ENCODE measurements around the gene XRCC5. TPM values are rescaled to one million over a fixed set of nuclear protein-coding genes. Genes with fewer than 3 reads are reported as not detected.

XRCC5 gene
- total RNA-seq, 1 donor from 2014 or later: 807 TPM

GRCh38 chr2:216201692-216202306 is 92.7 kb downstream of the XRCC5 start:
- Histone ChIP-seq H3K27ac (peak overlapping the region; percentile 9), H3F3A (ENCODE audit: low read depth) (peaks cover 31% of the 10 kb centered on the region), H4K20me1 (ENCODE audit: low read depth) (peaks cover 35% of the 10 kb centered on the region), H3K9ac (no peak overlapping the region), H3K36me3 (peaks cover 64% of the 10 kb centered on the region), H3K9me3 (ENCODE audit: low read depth) (no peaks in the 10 kb centered on the region), H3K79me2 (ENCODE audit: low read depth) (peaks cover 32% of the 10 kb centered on the region), H2AFZ (replicated peaks) (no peak overlapping the region), H3K4me3 (no peak overlapping the region), H3K4me1 (no peaks in the 10 kb centered on the region), H3K27me3 (no peaks in the 10 kb centered on the region), H3K4me2 (no peak overlapping the region)
- H3K27me3 Mint-ChIP-seq (ENCODE audit: insufficient read depth, low read depth): no peaks in the 10 kb centered on the region
- peaks cover 2% of the 10 kb centered on the region for H3K4me1 Mint-ChIP-seq
- H3K27ac Mint-ChIP-seq: no peak overlapping the region
- H3K36me3 Mint-ChIP-seq: peaks cover 72% of the 10 kb centered on the region
- TF ChIP-seq CTCF (IDR thresholded peaks at IDR 0.05): no peak
- TF ChIP-seq EZH2 (IDR thresholded peaks at IDR 0.05): no peak
- no peak for TF ChIP-seq EZH2phosphoT487 (IDR thresholded peaks at IDR 0.05)
- H3K4me3 Mint-ChIP-seq: no peak overlapping the region
- no peak for DNase-seq (ENCODE audit: low spot score)
- no peaks in the 10 kb centered on the region for H3K9me3 Mint-ChIP-seq

- Histone ChIP-seq H3K27me3 (no peaks in the 10 kb centered on the region), H3K4me1 (no peaks in the 10 kb centered on the region), H3K27ac (no peak overlapping the region), H4K20me1 (ENCODE audit: low read depth) (peaks cover 35% of the 10 kb centered on the region), H2AFZ (replicated peaks) (no peak overlapping the region), H3K9ac (no peak overlapping the region), H3K4me2 (no peak overlapping the region), H3K79me2 (ENCODE audit: low read depth) (peaks cover 28% of the 10 kb centered on the region), H3K4me3 (no peak overlapping the region), H3F3A (ENCODE audit: low read depth) (peaks cover 33% of the 10 kb centered on the region), H3K36me3 (peaks cover 56% of the 10 kb centered on the region), H3K9me3 (ENCODE audit: low read depth) (no peaks in the 10 kb centered on the region)
- no peak for TF ChIP-seq EZH2phosphoT487 (IDR thresholded peaks at IDR 0.05)
- TF ChIP-seq EZH2 (IDR thresholded peaks at IDR 0.05): no peak
- TF ChIP-seq CTCF (IDR thresholded peaks at IDR 0.05): no peak
- H3K9me3 Mint-ChIP-seq: no peaks in the 10 kb centered on the region
- H3K27ac Mint-ChIP-seq: no peak overlapping the region
- DNase-seq (ENCODE audit: low spot score): no peak
- H3K4me3 Mint-ChIP-seq: no peak overlapping the region
- H3K4me1 Mint-ChIP-seq: peaks cover 2% of the 10 kb centered on the region
- no peaks in the 10 kb centered on the region for H3K27me3 Mint-ChIP-seq (ENCODE audit: insufficient read depth, low read depth)
- H3K36me3 Mint-ChIP-seq: peaks cover 74% of the 10 kb centered on the region
Measured at GRCh38 chr2:216202626-216203250, 93.6 kb downstream of the XRCC5 start.

- TF ChIP-seq EZH2 (IDR thresholded peaks at IDR 0.05) (no peak), EZH2phosphoT487 (IDR thresholded peaks at IDR 0.05) (no peak), CTCF (IDR thresholded peaks at IDR 0.05) (no peak)
- Histone ChIP-seq H3F3A (ENCODE audit: low read depth) (peaks cover 53% of the 10 kb centered on the region), H4K20me1 (ENCODE audit: low read depth) (peaks cover 36% of the 10 kb centered on the region), H3K79me2 (ENCODE audit: low read depth) (peaks cover 5% of the 10 kb centered on the region), H3K27me3 (no peaks in the 10 kb centered on the region), H3K4me1 (no peaks in the 10 kb centered on the region), H3K9ac (no peak overlapping the region), H3K4me2 (no peak overlapping the region), H3K9me3 (ENCODE audit: low read depth) (no peaks in the 10 kb centered on the region), H3K27ac (no peak overlapping the region), H3K36me3 (peaks cover 38% of the 10 kb centered on the region), H2AFZ (replicated peaks) (no peak overlapping the region), H3K4me3 (no peak overlapping the region)
- Mint-ChIP-seq H3K4me1 (peaks cover 2% of the 10 kb centered on the region), H3K4me3 (no peak overlapping the region), H3K27me3 (ENCODE audit: insufficient read depth, low read depth) (no peaks in the 10 kb centered on the region), H3K9me3 (no peaks in the 10 kb centered on the region), H3K36me3 (peaks cover 63% of the 10 kb centered on the region), H3K27ac (no peak overlapping the region)
- no peak for DNase-seq (ENCODE audit: low spot score)
Measured at GRCh38 chr2:216205486-216205885, 96.3 kb downstream of the XRCC5 start.

Data from neural progenitor cell (in vitro differentiated cells).